H9 (cell line): Measurements from ENCODE around the gene ERCC6L2. TPM values are rescaled to one million over a fixed set of nuclear protein-coding genes. Genes with fewer than 3 reads are reported as not detected.

ENCODE experiments used
- DNase-seq: peaks from one replicate; pipeline ENCODE4 v3.0.0-alpha.2; 2017
- H2AFZ ChIP-seq: one replicate; pipeline ENCODE4 v1.6.1; 2013; ENCODE audit warnings: mild to moderate bottlenecking, low read length, control low read depth, moderate library complexity
- H2AK5ac ChIP-seq: 2 replicates; pipeline ENCODE4 v1.6.1; 2013; ENCODE audit warnings: low read length, control low read depth, mixed read lengths; ENCODE audit not compliant: insufficient read length
- H2BK120ac ChIP-seq: one replicate; pipeline ENCODE4 v1.6.1; 2013; ENCODE audit warnings: low read depth, mild to moderate bottlenecking, low read length, control low read depth, inconsistent platforms; ENCODE audit not compliant: poor library complexity, severe bottlenecking
- H2BK12ac ChIP-seq: 2 replicates; pipeline ENCODE4 v1.6.1; 2013; ENCODE audit warnings: low read length, control low read depth, mixed read lengths, low read depth; ENCODE audit not compliant: insufficient read length
- H2BK15ac ChIP-seq: 2 replicates; pipeline ENCODE4 v1.6.1; 2013; ENCODE audit warnings: low read depth, low read length, control low read depth
- H2BK20ac ChIP-seq: one replicate; pipeline ENCODE4 v1.6.1; 2013; ENCODE audit warnings: low read depth, mild to moderate bottlenecking, low read length, control low read depth, inconsistent platforms; ENCODE audit not compliant: poor library complexity, severe bottlenecking
- H2BK5ac ChIP-seq: 2 replicates; pipeline ENCODE4 v1.6.1; 2013; ENCODE audit warnings: low read length, control low read depth, mixed read lengths; ENCODE audit not compliant: insufficient read length
- H3K14ac ChIP-seq: 2 replicates; pipeline ENCODE4 v1.6.1; 2013; ENCODE audit warnings: low read length, control low read depth; ENCODE audit not compliant: insufficient read depth
- H3K18ac ChIP-seq: 2 replicates; pipeline ENCODE4 v1.6.1; 2013; ENCODE audit warnings: low read depth, mild to moderate bottlenecking, mixed read lengths, low read length, control low read depth; ENCODE audit not compliant: insufficient read length
- H3K23ac ChIP-seq: 2 replicates; pipeline ENCODE4 v1.6.1; 2013; ENCODE audit warnings: low read length, control low read depth, mixed read lengths, low read depth; ENCODE audit not compliant: insufficient read length
- H3K23me2 ChIP-seq: 2 replicates; pipeline ENCODE4 v1.6.1; 2013; ENCODE audit warnings: low read depth, mild to moderate bottlenecking, mixed read lengths, low read length, control low read depth; ENCODE audit not compliant: insufficient read length, poor library complexity, severe bottlenecking
- H3K27ac ChIP-seq: 2 replicates; pipeline ENCODE4 v1.5.1; 2013; ENCODE audit warnings: low read length, control low read depth, mixed read lengths, low read depth; ENCODE audit not compliant: insufficient read length
- H3K27me3 ChIP-seq: 2 replicates; pipeline ENCODE4 v1.6.1; 2013; ENCODE audit warnings: low read length, control low read depth, inconsistent platforms; ENCODE audit not compliant: insufficient read depth
- H3K4ac ChIP-seq: 2 replicates; pipeline ENCODE4 v1.6.1; 2013; ENCODE audit warnings: low read depth, mild to moderate bottlenecking, control low read depth, inconsistent platforms, low read length, moderate library complexity
- H3K4me1 ChIP-seq: 2 replicates; pipeline ENCODE4 v1.6.1; 2013; ENCODE audit warnings: low read length, control low read depth, inconsistent platforms; ENCODE audit not compliant: insufficient read depth
- H3K4me2 ChIP-seq: 2 replicates; pipeline ENCODE4 v1.6.1; 2013; ENCODE audit warnings: low read length, control low read depth, mixed read lengths; ENCODE audit not compliant: insufficient read length, insufficient read depth
- H3K56ac ChIP-seq: 2 replicates; pipeline ENCODE4 v1.6.1; 2013; ENCODE audit warnings: low read depth, mild to moderate bottlenecking, mixed read lengths, low read length, control low read depth; ENCODE audit not compliant: insufficient read length
- H3K79me1 ChIP-seq: 2 replicates; pipeline ENCODE4 v1.6.1; 2013; ENCODE audit warnings: low read depth, mild to moderate bottlenecking, moderate library complexity, low read length, control low read depth, inconsistent platforms; ENCODE audit not compliant: insufficient read depth, poor library complexity, severe bottlenecking
- H3K79me2 ChIP-seq: 2 replicates; pipeline ENCODE4 v1.6.1; 2013; ENCODE audit warnings: low read length, control low read depth, inconsistent platforms; ENCODE audit not compliant: insufficient read depth
- H3K9ac ChIP-seq: 2 replicates; pipeline ENCODE4 v1.6.1; 2013; ENCODE audit warnings: low read length, control low read depth, mixed read lengths; ENCODE audit not compliant: insufficient read length; ENCODE audit errors: extremely low read depth
- H3K9me3 ChIP-seq: one replicate; pipeline ENCODE4 v1.6.1; 2013; ENCODE audit warnings: low read depth, low read length, inconsistent platforms; ENCODE audit not compliant: control insufficient read depth
- H3T11ph ChIP-seq: one replicate; pipeline ENCODE4 v1.6.1; 2013; ENCODE audit warnings: mild to moderate bottlenecking, low read length, control low read depth, inconsistent platforms
- H4K20me1 ChIP-seq: one replicate; pipeline ENCODE4 v1.6.1; 2013; ENCODE audit not compliant: control insufficient read depth, insufficient read length, insufficient read depth
- H4K5ac ChIP-seq: 2 replicates; pipeline ENCODE4 v1.6.1; 2013; ENCODE audit warnings: low read depth, mild to moderate bottlenecking, mixed read lengths, low read length, control low read depth; ENCODE audit not compliant: insufficient read length
- H4K8ac ChIP-seq: replicated peaks from 2 replicates; pipeline ENCODE4 v1.6.1; 2013; ENCODE audit warnings: low read length, control low read depth, mixed read lengths, low read depth; ENCODE audit not compliant: insufficient read length
- H4K91ac ChIP-seq: 2 replicates; pipeline ENCODE4 v1.6.1; 2013; ENCODE audit warnings: low read depth, mild to moderate bottlenecking, moderate library complexity, mixed read lengths, low read length, control low read depth; ENCODE audit not compliant: insufficient read length
- H3K27ac Mint-ChIP-seq, 3 experiments: 2 replicates in 2 of 3; 3 replicates in 1 of 3; pipeline ENCODE4 v1.8.0; 2020 to 2021; ENCODE audit warnings: mixed read lengths in 3 of 3, mild to moderate bottlenecking in 1 of 3, moderate library complexity in 1 of 3
- H3K27me3 Mint-ChIP-seq: 2 replicates; pipeline ENCODE4 v1.8.0; 2021; ENCODE audit warnings: low read depth, mild to moderate bottlenecking, moderate library complexity, mixed read lengths
- H3K36me3 Mint-ChIP-seq, 3 experiments: 2 replicates in 2 of 3; 3 replicates in 1 of 3; pipeline ENCODE4 v1.8.0; 2020 to 2021; ENCODE audit warnings: low read depth in 3 of 3, mixed read lengths in 3 of 3; ENCODE audit not compliant: insufficient read depth in 1 of 3
- H3K4me1 Mint-ChIP-seq, 2 experiments: 2 replicates each; pipeline ENCODE4 v1.8.0; 2020; ENCODE audit warnings: mixed read lengths in 2 of 2
- H3K4me3 Mint-ChIP-seq, 2 experiments: 2 replicates in 1 of 2; 3 replicates in 1 of 2; pipeline ENCODE4 v1.8.0; 2020 to 2021; ENCODE audit warnings: mild to moderate bottlenecking in 2 of 2, mixed read lengths in 2 of 2, moderate library complexity in 1 of 2
- H3K9me3 Mint-ChIP-seq, 2 experiments: 2 replicates in 1 of 2; 3 replicates in 1 of 2; pipeline ENCODE4 v1.8.0; 2020; ENCODE audit warnings: mild to moderate bottlenecking in 2 of 2, mixed read lengths in 2 of 2, moderate library complexity in 1 of 2
- CTCF ChIP-seq: fragments of 200-600 bp; sonication (generic); conservative IDR thresholded peaks from 3 replicates; pipeline ENCODE4 v1.8.0; 2021; ENCODE audit warnings: antibody characterized with exemption, mild to moderate bottlenecking
- total RNA-seq: library from RNA; stranded (reverse); gene quantifications from 2 replicates; pipeline ENCODE4 v1.2.1, GENCODE V29; 2021

The ERCC6L2 gene
- total RNA-seq, 1 experiment from 2014 or later, result 57.7 TPM

GRCh38 chr9:95848764-95849163 lies 26.7 kb upstream of the ERCC6L2 start:
- Histone ChIP-seq H3K23ac (no peak overlapping the region), H3K14ac (no peak overlapping the region), H3T11ph (no peak overlapping the region), H3K79me2 (no peaks in the 10 kb centered on the region), H3K79me1 (no peaks in the 10 kb centered on the region), H4K8ac (no peak overlapping the region), H4K5ac (no peak overlapping the region), H3K4me2 (no peak overlapping the region), H2AFZ (no peak overlapping the region), H4K20me1 (no peaks in the 10 kb centered on the region), H2BK15ac (no peak overlapping the region), H2BK20ac (no peak overlapping the region), H3K18ac (no peak overlapping the region), H2BK12ac (no peak overlapping the region), H3K56ac (no peak overlapping the region), H3K9ac (no peak overlapping the region), H4K91ac (no peak overlapping the region), H2BK5ac (no peak overlapping the region), H3K4me1 (no peaks in the 10 kb centered on the region), H2BK120ac (no peak overlapping the region), H3K4ac (no peak overlapping the region), H2AK5ac (no peak overlapping the region), H3K9me3 (no peaks in the 10 kb centered on the region), H3K23me2 (no peaks in the 10 kb centered on the region), H3K27me3 (no peaks in the 10 kb centered on the region), H3K27ac (no peak overlapping the region)
- no peaks in the 10 kb centered on the region for H3K27me3 Mint-ChIP-seq
- H3K4me1 Mint-ChIP-seq, result peaks cover 10 to 11% of the 10 kb centered on the region in 2 experiments
- peaks cover 0 to 4% of the 10 kb centered on the region in 2 experiments; a peak in 3 of 5 replicates for H3K9me3 Mint-ChIP-seq
- peaks cover 3 to 10% (median 9%) of the 10 kb centered on the region in 3 experiments for H3K36me3 Mint-ChIP-seq
- no peak for DNase-seq
- no peak overlapping the region for H3K27ac Mint-ChIP-seq
- H3K4me3 Mint-ChIP-seq, result no peak overlapping the region
- no peak for TF ChIP-seq CTCF
